ENCODE results near the gene PRTN3.

Gene PRTN3

GRCh38 chr19:804419-805165 lies 36.2 kb upstream of the PRTN3 start:
- no peak for TF ChIP-seq CTCF (IDR thresholded peaks at IDR 0.05; ENCODE audit: borderline replicate concordance, insufficient read depth, low read depth, low read length)

GRCh38 chr19:805166-805551 lies 35.6 kb upstream of the PRTN3 start:
- no peak overlapping the region for H3K4me3 ChIP-seq (ENCODE audit: low read depth, low read length)
- TF ChIP-seq CTCF (IDR thresholded peaks at IDR 0.05; ENCODE audit: borderline replicate concordance, insufficient read depth, low read depth, low read length): no peak

More at GRCh38 chr19:804419-805165, 36.2 kb upstream of the PRTN3 start:
- no peak overlapping the region for H3K4me3 ChIP-seq (ENCODE audit: low read depth, low read length)

- no peak overlapping the region for H3K4me3 ChIP-seq (ENCODE audit: low read depth, low read length)
- TF ChIP-seq CTCF (IDR thresholded peaks at IDR 0.05; ENCODE audit: borderline replicate concordance, insufficient read depth, low read depth, low read length): no peak
Observed at GRCh38 chr19:805600-806550, 34.9 kb upstream of the PRTN3 start.

GRCh38 chr19:806815-807421 lies 33.9 kb upstream of the PRTN3 start:
- no peak for TF ChIP-seq CTCF (IDR thresholded peaks at IDR 0.05; ENCODE audit: borderline replicate concordance, insufficient read depth, low read depth, low read length)
- H3K4me3 ChIP-seq (ENCODE audit: low read depth, low read length): no peak overlapping the region

- H3K4me3 ChIP-seq (ENCODE audit: low read depth, low read length): no peak overlapping the region
- TF ChIP-seq CTCF (IDR thresholded peaks at IDR 0.05; ENCODE audit: borderline replicate concordance, insufficient read depth, low read depth, low read length): no peak
Observed at GRCh38 chr19:807627-808422, 33.0 kb upstream of the PRTN3 start.

GRCh38 chr19:808423-808775 lies 32.4 kb upstream of the PRTN3 start:
- H3K4me3 ChIP-seq (ENCODE audit: low read depth, low read length): no peak overlapping the region
- TF ChIP-seq CTCF (IDR thresholded peaks at IDR 0.05; ENCODE audit: borderline replicate concordance, insufficient read depth, low read depth, low read length): no peak
